Hepatocyte (in vitro differentiated cells): ENCODE data around the gene ZNF525. TPM values are rescaled to one million over a fixed set of nuclear protein-coding genes. Genes with fewer than 3 reads are reported as not detected.

Source experiments
- DNase-seq: peaks from one replicate; pipeline ENCODE4 v3.0.0-alpha.2; 2016; ENCODE audit warnings: low spot score
- H2AFZ ChIP-seq: fragments of 200-600 bp; sonication (generic); 2 replicates; pipeline ENCODE4 v1.6.0; 2016; ENCODE audit warnings: antibody characterized with exemption, mild to moderate bottlenecking
- H3K27ac ChIP-seq: fragments of 200-600 bp; sonication (generic); 2 replicates; pipeline ENCODE4 v1.5.1; 2016; ENCODE audit warnings: mild to moderate bottlenecking
- H3K27me3 ChIP-seq: fragments of 200-600 bp; sonication (generic); 2 replicates; pipeline ENCODE4 v1.6.1; 2016
- H3K36me3 ChIP-seq: fragments of 200-600 bp; sonication (generic); replicated peaks from 2 replicates; pipeline ENCODE4 v1.5.1; 2016; ENCODE audit warnings: low read depth; ENCODE audit not compliant: insufficient read depth
- H3K4me1 ChIP-seq: fragments of 200-600 bp; sonication (generic); 2 replicates; pipeline ENCODE4 v1.5.1; 2016; ENCODE audit warnings: mild to moderate bottlenecking, moderate library complexity; ENCODE audit not compliant: insufficient read depth
- H3K4me2 ChIP-seq: fragments of 200-600 bp; sonication (generic); 2 replicates; pipeline ENCODE4 v1.6.0; 2016
- H3K4me3 ChIP-seq: fragments of 200-600 bp; sonication (generic); 2 replicates; pipeline ENCODE4 v1.5.1; 2016; ENCODE audit warnings: mild to moderate bottlenecking
- H3K79me2 ChIP-seq: fragments of 200-600 bp; sonication (generic); 2 replicates; pipeline ENCODE4 v1.6.0; 2017; ENCODE audit warnings: mild to moderate bottlenecking
- H3K9me2 ChIP-seq: fragments of 200-600 bp; sonication (generic); replicated peaks from 2 replicates; pipeline ENCODE4 v1.6.0; 2017; ENCODE audit warnings: mild to moderate bottlenecking; ENCODE audit not compliant: insufficient read depth
- H3K9me3 ChIP-seq: fragments of 200-600 bp; sonication (generic); 2 replicates; pipeline ENCODE4 v1.5.1; 2016; ENCODE audit warnings: low read depth, mild to moderate bottlenecking
- H4K20me1 ChIP-seq: fragments of 200-600 bp; sonication (generic); 2 replicates; pipeline ENCODE4 v1.6.0; 2016; ENCODE audit warnings: mild to moderate bottlenecking; ENCODE audit not compliant: insufficient read depth, poor library complexity, severe bottlenecking
- EZH2 ChIP-seq: fragments of 200-600 bp; sonication (generic); IDR thresholded peaks from 2 replicates; pipeline ENCODE4 v1.6.1; 2016; ENCODE audit warnings: antibody characterized with exemption, mild to moderate bottlenecking, borderline replicate concordance
- EZH2phosphoT487 ChIP-seq: fragments of 200-600 bp; sonication (generic); IDR thresholded peaks from one replicate; pipeline ENCODE4 v1.6.1; 2018; ENCODE audit warnings: antibody characterized with exemption, mild to moderate bottlenecking, low read depth, moderate library complexity; ENCODE audit not compliant: unreplicated experiment, severe bottlenecking
- WGBS: methylation state at CpG from one replicate; pipeline ENCODE4 v1.1.6; 2016; ENCODE audit warnings: low lambda C conversion rate; ENCODE audit errors: missing lambda C conversion rate; 5-methylcytosine and 5-hydroxymethylcytosine counted together
- polyA plus RNA-seq: library from polyadenylated mRNA; unstranded; fragments of >200 nt; fragmentation: Nextera tagmentation; extraction: Ambion mirVana; gene quantifications from 2 replicates; pipeline ENCODE4 v1.2.1, GENCODE V29; 2016
- total RNA-seq: library from RNA; depleted of rRNA; stranded (reverse); fragments of >200 nt; gene quantifications from 2 replicates; pipeline ENCODE4 v1.2.3, GENCODE V29; 2014
- TF ChIP-seq, protein P1 (sequence below): fragments of 200-600 bp; sonication (generic); IDR thresholded peaks from 2 replicates; pipeline ENCODE4 v1.5.1; 2016; ENCODE audit warnings: antibody characterized with exemption, mild to moderate bottlenecking; ENCODE audit not compliant: poor library complexity

The ZNF525 gene
- total RNA-seq = 12.2 and 14.2 TPM in 2 replicates
- polyA plus RNA-seq = 3.8 and 4.5 TPM in 2 replicates

DNA sequence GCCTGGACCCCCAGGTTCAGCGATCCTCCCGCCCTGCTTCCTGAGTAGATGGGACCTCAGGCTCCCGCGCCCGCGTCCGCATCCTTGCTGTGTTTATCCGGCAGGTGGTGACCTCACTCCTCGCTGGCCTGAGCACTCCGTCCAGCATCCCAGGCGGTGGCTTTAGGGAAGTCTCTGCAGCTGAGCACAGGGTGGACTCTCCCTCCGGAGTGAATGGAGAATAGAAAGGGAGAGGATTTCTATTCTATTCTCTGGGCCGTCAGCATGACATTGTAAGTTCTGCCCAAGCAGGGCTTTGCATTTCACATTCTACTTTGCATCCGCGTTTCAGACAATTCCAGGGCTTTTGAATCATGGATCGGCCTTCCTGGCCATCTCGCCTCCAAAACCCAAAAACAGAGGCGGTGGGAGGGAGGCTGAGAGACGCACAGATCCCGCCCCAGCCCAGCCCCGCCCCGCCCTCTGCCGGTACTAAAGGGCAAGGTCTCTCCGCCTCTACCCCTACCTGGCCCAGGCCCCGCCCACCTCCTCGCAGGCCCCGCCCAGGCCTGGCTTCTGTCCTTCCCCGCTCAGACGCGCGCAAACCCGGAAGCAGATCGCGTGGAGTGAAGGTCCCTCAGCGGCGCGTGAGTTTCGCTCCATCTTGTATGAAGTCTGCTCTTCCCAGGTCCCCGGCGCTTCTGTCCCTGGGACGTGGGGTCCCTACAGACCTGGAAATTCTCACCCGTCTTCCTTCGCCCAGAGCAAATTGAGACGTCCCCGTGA is at the start of gene ZNF525:
ZNF525 (plus strand) TSS at position 572 of the 765 bp plus-strand sequence. CDS start 6,577 bp downstream, outside the sequence.
- peaks cover 18% of the 10 kb centered on the region for H3K79me2 ChIP-seq
- H3K27me3 ChIP-seq = no peaks in the 10 kb centered on the region
- H3K4me2 ChIP-seq = peak within 1 kb of the TSS; percentile 79
- H3K9me2 ChIP-seq = no peaks in the 10 kb centered on the region
- peak within 1 kb of the TSS; percentile 89 for H3K27ac ChIP-seq
- no peaks in the 10 kb centered on the region for H4K20me1 ChIP-seq
- peak within 1 kb of the TSS; percentile 73 for H3K4me3 ChIP-seq
- H3K36me3 ChIP-seq = no peaks in the 10 kb centered on the region
- peak; percentile 96 for DNase-seq
- no peaks in the 10 kb centered on the region for H3K9me3 ChIP-seq
- peak within 1 kb of the TSS; percentile 99 for H2AFZ ChIP-seq
- peaks cover 6% of the 10 kb centered on the region for H3K4me1 ChIP-seq
- TF ChIP-seq EZH2 (no peak), EZH2phosphoT487 (no peak)
- TF ChIP-seq, protein P1, sequence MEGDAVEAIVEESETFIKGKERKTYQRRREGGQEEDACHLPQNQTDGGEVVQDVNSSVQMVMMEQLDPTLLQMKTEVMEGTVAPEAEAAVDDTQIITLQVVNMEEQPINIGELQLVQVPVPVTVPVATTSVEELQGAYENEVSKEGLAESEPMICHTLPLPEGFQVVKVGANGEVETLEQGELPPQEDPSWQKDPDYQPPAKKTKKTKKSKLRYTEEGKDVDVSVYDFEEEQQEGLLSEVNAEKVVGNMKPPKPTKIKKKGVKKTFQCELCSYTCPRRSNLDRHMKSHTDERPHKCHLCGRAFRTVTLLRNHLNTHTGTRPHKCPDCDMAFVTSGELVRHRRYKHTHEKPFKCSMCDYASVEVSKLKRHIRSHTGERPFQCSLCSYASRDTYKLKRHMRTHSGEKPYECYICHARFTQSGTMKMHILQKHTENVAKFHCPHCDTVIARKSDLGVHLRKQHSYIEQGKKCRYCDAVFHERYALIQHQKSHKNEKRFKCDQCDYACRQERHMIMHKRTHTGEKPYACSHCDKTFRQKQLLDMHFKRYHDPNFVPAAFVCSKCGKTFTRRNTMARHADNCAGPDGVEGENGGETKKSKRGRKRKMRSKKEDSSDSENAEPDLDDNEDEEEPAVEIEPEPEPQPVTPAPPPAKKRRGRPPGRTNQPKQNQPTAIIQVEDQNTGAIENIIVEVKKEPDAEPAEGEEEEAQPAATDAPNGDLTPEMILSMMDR = peak; percentile 24
- 1% methylated on average over 43 of the region's 45 CpGs for WGBS

DNA sequence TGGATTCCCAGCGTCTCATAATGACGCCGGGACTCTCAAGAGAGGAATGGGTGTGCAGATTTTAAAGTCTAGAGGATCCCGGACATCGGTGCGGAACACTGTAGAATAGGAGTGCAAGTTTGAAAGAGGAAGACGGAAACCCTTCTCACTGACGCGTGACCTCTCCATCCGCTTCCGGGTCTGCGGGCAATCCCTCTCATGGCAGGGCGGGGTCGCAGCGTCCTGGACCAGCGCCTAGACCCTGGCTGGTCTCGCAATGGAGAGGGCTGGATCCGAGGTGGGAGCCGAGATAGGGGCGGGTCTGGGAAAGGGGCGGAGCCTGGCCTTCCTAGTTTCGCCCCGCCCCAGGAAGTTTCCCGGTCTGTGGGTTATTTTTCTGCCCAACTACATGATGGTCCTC is 36.5 kb upstream of the ZNF525 start:
- TF ChIP-seq, protein P1 = no peak
- no peak for TF ChIP-seq EZH2
- TF ChIP-seq EZH2phosphoT487 = no peak
- no peak overlapping the region for H2AFZ ChIP-seq
- H3K4me1 ChIP-seq = no peaks in the 10 kb centered on the region
- no peak for DNase-seq
- H3K36me3 ChIP-seq = no peaks in the 10 kb centered on the region
- no peaks in the 10 kb centered on the region for H3K79me2 ChIP-seq
- H4K20me1 ChIP-seq = no peaks in the 10 kb centered on the region
- 92% methylated on average over 24 of the region's 24 CpGs for WGBS
- no peak overlapping the region for H3K27ac ChIP-seq
- H3K9me2 ChIP-seq = no peaks in the 10 kb centered on the region
- H3K4me2 ChIP-seq = no peak overlapping the region
- H3K4me3 ChIP-seq = no peak overlapping the region
- H3K27me3 ChIP-seq = no peaks in the 10 kb centered on the region
- no peaks in the 10 kb centered on the region for H3K9me3 ChIP-seq

DNA sequence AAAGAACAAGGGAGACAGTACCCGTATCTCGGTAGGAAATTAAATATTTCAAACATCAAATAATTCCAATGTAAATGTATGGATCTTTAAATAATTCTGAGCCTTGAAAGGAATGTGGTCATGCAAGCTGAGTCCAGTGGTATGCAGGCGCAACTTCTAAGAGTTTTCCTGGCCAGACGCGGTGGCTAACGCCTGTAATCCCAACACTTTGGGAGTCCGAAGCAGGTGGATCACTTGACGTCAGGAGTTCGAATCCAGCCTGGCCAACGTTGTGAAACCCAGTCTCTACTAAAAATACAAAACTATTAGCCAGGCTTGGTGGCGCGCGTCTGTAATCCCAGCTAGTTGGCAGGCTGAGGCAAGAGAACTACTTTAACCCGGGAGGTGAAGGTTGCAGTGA is 33.0 kb upstream of the ZNF525 start:
- no peaks in the 10 kb centered on the region for H3K27me3 ChIP-seq
- no peaks in the 10 kb centered on the region for H4K20me1 ChIP-seq
- 84% methylated on average over 14 of the region's 14 CpGs for WGBS
- H3K9me3 ChIP-seq = no peaks in the 10 kb centered on the region
- peak overlapping the region; percentile 35 for H3K4me3 ChIP-seq
- no peaks in the 10 kb centered on the region for H3K36me3 ChIP-seq
- DNase-seq = no peak
- H3K79me2 ChIP-seq = peaks cover 27% of the 10 kb centered on the region
- TF ChIP-seq EZH2phosphoT487 (no peak), EZH2 (no peak)
- TF ChIP-seq, protein P1 = no peak
- H3K4me1 ChIP-seq = no peaks in the 10 kb centered on the region
- peak overlapping the region; percentile 82 for H2AFZ ChIP-seq
- H3K4me2 ChIP-seq = peak overlapping the region; percentile 81
- H3K9me2 ChIP-seq = no peaks in the 10 kb centered on the region
- peak overlapping the region; percentile 73 for H3K27ac ChIP-seq
